ENCODE data around the gene UBXN10.

Gene UBXN10

GRCh38 chr1:20234788-20235535, 49.1 kb downstream of the UBXN10 start:
- no peak for DNase-seq (ENCODE audit: low read depth in 2 of 2)

DNA sequence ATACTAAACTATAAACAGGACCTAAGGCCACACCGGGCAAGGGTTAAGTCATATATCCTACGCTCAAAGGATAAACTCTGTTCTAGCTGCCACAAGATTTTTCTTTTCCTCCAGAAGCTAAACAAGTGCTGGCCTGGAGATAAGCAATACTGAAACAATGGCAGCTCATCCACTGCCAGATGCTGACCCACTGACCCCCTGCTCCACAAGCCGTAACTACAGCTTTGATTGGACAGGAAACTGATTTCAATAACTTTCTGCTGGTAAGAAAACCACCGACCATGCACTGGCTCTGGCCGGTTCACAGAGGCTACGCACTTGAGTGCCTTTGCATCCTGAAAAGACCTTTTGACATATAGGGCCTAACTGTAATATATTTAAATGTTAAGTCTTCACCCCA, 51.8 kb downstream of the UBXN10 start:
- DNase-seq (ENCODE audit: low read depth in 2 of 2), result no peak

DNA sequence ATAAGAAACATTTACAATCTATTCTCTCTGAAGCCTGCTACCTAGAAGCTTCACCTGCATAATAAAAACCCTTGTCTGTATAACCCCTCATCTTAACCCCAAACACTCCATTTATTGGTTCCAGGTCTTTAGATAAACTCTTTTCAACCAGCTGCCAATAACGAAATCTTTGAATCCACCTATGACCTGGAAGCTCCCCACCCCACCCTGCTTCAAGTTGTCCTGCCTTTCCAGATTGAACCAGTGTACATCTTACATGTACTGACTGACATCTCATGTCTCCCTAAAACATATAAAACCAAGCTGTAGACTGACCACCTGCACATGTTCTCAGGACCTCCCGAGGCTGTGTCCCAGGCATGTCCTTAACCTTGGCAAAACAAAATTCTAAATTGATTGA, 54.1 kb downstream of the UBXN10 start:
- no peak for DNase-seq (ENCODE audit: low read depth in 2 of 2)

DNA sequence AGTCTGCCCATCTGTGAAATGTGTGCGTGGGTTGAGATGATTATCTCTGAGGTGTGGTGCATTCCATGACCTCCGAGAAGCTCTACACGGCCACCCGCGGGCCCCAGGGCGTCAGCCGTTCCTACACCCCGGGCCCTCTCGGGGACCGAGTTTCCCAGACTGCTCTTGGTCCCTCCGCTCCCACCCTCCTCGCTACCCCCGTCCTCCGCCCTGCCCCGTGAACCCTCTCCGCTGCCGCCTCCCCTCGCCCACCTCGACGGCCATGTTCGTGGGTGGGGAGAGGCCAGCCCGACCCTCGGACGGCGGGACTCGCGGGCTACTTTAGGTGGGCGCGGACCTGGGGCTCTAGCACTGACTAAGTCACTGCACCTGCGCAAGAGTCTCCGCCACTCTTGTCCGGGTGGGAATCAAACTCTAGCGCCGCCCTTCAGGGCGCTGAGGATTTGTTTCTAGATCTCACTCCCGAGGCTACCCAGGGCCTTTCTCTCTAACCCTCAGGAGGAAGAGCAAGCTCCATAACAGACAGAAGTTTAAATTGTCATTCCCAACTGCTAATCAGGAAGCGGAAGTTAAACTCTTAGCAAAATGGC, 57.1 kb downstream of the UBXN10 start:
- no peak for DNase-seq (ENCODE audit: low read depth in 2 of 2)
